Gastrocnemius medialis (tissue), 4 donors: ENCODE data around the gene ALOX12B. TPM values are rescaled to one million over a fixed set of nuclear protein-coding genes. Genes with fewer than 3 reads are reported as not detected.
A peak's percentile ranks its signal among the peaks of the same experiment; 100 is the strongest.

Source experiments
- ATAC-seq, 2 donors: fragments of 150-250 bp; one replicate each; pipeline ENCODE4 v1.9.1; 2016
- DNase-seq, 2 donors: peaks; one replicate each; pipeline ENCODE4 v3.0.0-alpha.2; 2019
- H3K27ac ChIP-seq, 4 donors: fragments of 200-600 bp; sonication (generic); 1 replicate in 1 of 4; 2 replicates in 3 of 4; pipeline ENCODE4 v1.5.1; 2016 to 2018; ENCODE audit warnings: mild to moderate bottlenecking in 2 of 4, moderate library complexity in 1 of 4
- H3K27me3 ChIP-seq, 3 donors: fragments of 200-600 bp; sonication (generic) in 2 of 3; 1 replicate in 1 of 3; 2 replicates in 2 of 3; pipeline versions ENCODE4 v1.5.1 to v1.6.0; 2016 to 2019; ENCODE audit warnings: mild to moderate bottlenecking in 1 of 3, moderate library complexity in 1 of 3
- H3K36me3 ChIP-seq, 2 donors: fragments of 200-600 bp; sonication (generic) in 1 of 2; one replicate each; pipeline ENCODE4 v1.5.1; 2017 to 2018
- H3K4me1 ChIP-seq, 2 donors: fragments of 200-600 bp; sonication (generic) in 1 of 2; one replicate each; pipeline ENCODE4 v1.5.1; 2016 to 2017; ENCODE audit warnings: mild to moderate bottlenecking in 2 of 2
- H3K4me3 ChIP-seq, 4 donors: fragments of 200-600 bp; sonication (generic) in 3 of 4; 1 replicate in 1 of 4; 2 replicates in 3 of 4; pipeline ENCODE4 v1.5.1; 2016 to 2019; ENCODE audit warnings: mild to moderate bottlenecking in 2 of 4
- H3K9me3 ChIP-seq, 3 donors: fragments of 200-600 bp; sonication (generic) in 2 of 3; 1 replicate in 1 of 3; 2 replicates in 2 of 3; pipeline ENCODE4 v1.5.1; 2016 to 2019
- CTCF ChIP-seq, 5 experiments: fragments of 450-650 bp in 3 of 5; fragments of 200-600 bp in 2 of 5; sonication (generic) in 2 of 5; IDR thresholded peaks in 4 of 5; conservative IDR thresholded peaks in 1 of 5; 1 replicate in 4 of 5; 2 replicates in 1 of 5; pipeline ENCODE4 v1.5.1; 2016 to 2019; ENCODE audit warnings: antibody characterized with exemption in 5 of 5, mild to moderate bottlenecking in 3 of 5, moderate library complexity in 3 of 5
- POLR2A ChIP-seq, 2 donors: fragments of 450-650 bp; IDR thresholded peaks; one replicate each; pipeline ENCODE4 v1.6.1; 2017; ENCODE audit warnings: antibody characterized with exemption in 2 of 2, mild to moderate bottlenecking in 2 of 2, moderate library complexity in 2 of 2
- in situ Hi-C, 4 donors: fragments of 200-750 bp; cut with MboI; loops; one replicate each; pipeline versions ENCODE4 v1.15.0 to v1.8.0; 2017; ENCODE audit warnings: low sequenced_read_pairs in 4 of 4
- intact Hi-C: fragments of 100-400 bp; cut with DNase I; formaldehyde crosslinking; loops from one replicate; pipeline ENCODE4 v1.15.1; 2023; ENCODE audit warnings: low total_unique reads
- total RNA-seq, 4 donors: library from RNA; depleted of rRNA; stranded (reverse); fragments of >200 nt; gene quantifications; one replicate each; pipeline versions ENCODE4 v1.1.0 to v1.2.3, GENCODE V29; 2016

ALOX12B gene
- total RNA-seq, 4 donors from 2014 or later: not detected

GRCh38 chr17:8060274-8060673 is 27.2 kb downstream of the ALOX12B start:
- Histone ChIP-seq H3K27me3 (peaks cover 44 to 63% (median 50%) of the 10 kb centered on the region in 3 donors), H3K4me1 (peaks cover 8% of the 10 kb centered on the region in 2 donors), H3K27ac (no peak overlapping the region), H3K36me3 (no peaks in the 10 kb centered on the region), H3K4me3 (no peak overlapping the region), H3K9me3 (no peaks in the 10 kb centered on the region)
- intact Hi-C loops: loop anchor here (2.0 to 5.0 kb wide), 2 partner anchors 19 to 57 kb away; partner anchors contain the start of gene ALOXE3
- peak in 1 of 2 donors; percentile 73 for ATAC-seq
- TF ChIP-seq CTCF (IDR thresholded peaks at IDR 0.05 in 4 of 5, conservative IDR thresholded peaks at IDR 0.05 in 1 of 5) (peak; percentile 55 to 78 (median 73)), POLR2A (IDR thresholded peaks at IDR 0.05) (no peak)
- in situ Hi-C loops: no loop called here
- peak in 1 of 2 donors; percentile 25 for DNase-seq

GRCh38 chr17:8059131-8059530 is 28.4 kb downstream of the ALOX12B start:
- intact Hi-C loops: loop anchor here (5.0 to 10.0 kb wide), 5 partner anchors 72 to 314 kb away; partner anchors contain the start of gene CHD3
- peaks cover 8% of the 10 kb centered on the region in 2 donors for H3K4me1 ChIP-seq
- DNase-seq (no peak), ATAC-seq (no peak)
- TF ChIP-seq POLR2A (IDR thresholded peaks at IDR 0.05): no peak
- TF ChIP-seq CTCF (IDR thresholded peaks at IDR 0.05 in 4 of 5, conservative IDR thresholded peaks at IDR 0.05 in 1 of 5): no peak
- no peaks in the 10 kb centered on the region for H3K9me3 ChIP-seq
- H3K4me3 ChIP-seq: no peak overlapping the region
- in situ Hi-C loops: no loop called here
- H3K27me3 ChIP-seq: peaks cover 38 to 57% (median 50%) of the 10 kb centered on the region in 3 donors
- H3K36me3 ChIP-seq: no peaks in the 10 kb centered on the region
- H3K27ac ChIP-seq: no peak overlapping the region

- peak; percentile 26 to 31 for DNase-seq
- intact Hi-C loops: loop anchor here (5.0 to 10.0 kb wide), 5 partner anchors 70 to 313 kb away; partner anchors contain the start of gene CHD3
These were observed 29.8 kb downstream of the ALOX12B start for GRCh38 chr17:8057691-8058114.

GRCh38 chr17:8056976-8057625 is 30.4 kb downstream of the ALOX12B start:
- TF ChIP-seq CTCF (IDR thresholded peaks at IDR 0.05 in 4 of 5, conservative IDR thresholded peaks at IDR 0.05 in 1 of 5): no peak
- no peak for TF ChIP-seq POLR2A (IDR thresholded peaks at IDR 0.05)
- DNase-seq (no peak), ATAC-seq (no peak)
- intact Hi-C loops: loop anchor here (5.0 to 10.0 kb wide), 5 partner anchors 70 to 312 kb away; partner anchors contain the start of gene CHD3
- Histone ChIP-seq H3K27ac (no peak overlapping the region), H3K4me1 (peaks cover 0 to under 1% of the 10 kb centered on the region in 2 donors), H3K4me3 (no peak overlapping the region), H3K36me3 (no peaks in the 10 kb centered on the region), H3K9me3 (no peaks in the 10 kb centered on the region), H3K27me3 (peaks cover 19 to 37% (median 34%) of the 10 kb centered on the region in 3 donors)
- in situ Hi-C loops: no loop called here

More at GRCh38 chr17:8057691-8058114, 29.8 kb downstream of the ALOX12B start:
- Histone ChIP-seq H3K9me3 (no peaks in the 10 kb centered on the region), H3K36me3 (no peaks in the 10 kb centered on the region), H3K27ac (no peak overlapping the region), H3K4me1 (peaks cover 5 to 6% of the 10 kb centered on the region in 2 donors), H3K4me3 (no peak overlapping the region), H3K27me3 (peaks cover 25 to 43% (median 40%) of the 10 kb centered on the region in 3 donors)
- in situ Hi-C loops: no loop called here
- ATAC-seq: peak; percentile 89 to 91
- no peak for TF ChIP-seq POLR2A (IDR thresholded peaks at IDR 0.05)
- peak; percentile 40 to 80 (median 79) for TF ChIP-seq CTCF (IDR thresholded peaks at IDR 0.05 in 4 of 5, conservative IDR thresholded peaks at IDR 0.05 in 1 of 5)
